NT2/D1 (cell line): ENCODE results near the gene KIAA0319L.

ENCODE experiments used
- DNase-seq: peaks from one replicate; pipeline ENCODE4 v3.0.0-alpha.2; 2011; ENCODE audit warnings: low read depth, low spot score
- H3K27me3 ChIP-seq: 2 replicates; pipeline ENCODE4 v1.6.0; 2011; ENCODE audit warnings: mild to moderate bottlenecking; ENCODE audit not compliant: insufficient read length, insufficient read depth
- H3K36me3 ChIP-seq: 2 replicates; pipeline ENCODE4 v1.6.1; 2011; ENCODE audit warnings: mild to moderate bottlenecking, low read length, mixed read lengths; ENCODE audit not compliant: insufficient read depth, insufficient read length
- H3K4me1 ChIP-seq: 2 replicates; pipeline ENCODE4 v1.5.1; 2011; ENCODE audit not compliant: insufficient read depth, insufficient read length
- H3K4me3 ChIP-seq: 2 replicates; pipeline ENCODE4 v1.5.1; 2011; ENCODE audit warnings: low read depth; ENCODE audit not compliant: insufficient read length
- H3K9ac ChIP-seq: 2 replicates; pipeline ENCODE4 v1.6.0; 2011; ENCODE audit warnings: low read depth; ENCODE audit not compliant: insufficient read length
- H3K9me3 ChIP-seq: 2 replicates; pipeline ENCODE4 v1.5.1; 2011; ENCODE audit warnings: mild to moderate bottlenecking, low read length; ENCODE audit not compliant: insufficient read depth
- SUZ12 ChIP-seq: IDR thresholded peaks from 2 replicates; pipeline ENCODE4 v1.6.1; 2011; ENCODE audit not compliant: insufficient read length, insufficient read depth; ENCODE audit errors: extremely low read depth
- YY1 ChIP-seq: IDR thresholded peaks from 2 replicates; pipeline ENCODE4 v1.6.1; 2011; ENCODE audit not compliant: insufficient read length, insufficient read depth
- ZNF274 ChIP-seq: IDR thresholded peaks from 2 replicates; pipeline ENCODE4 v1.6.1; 2011; ENCODE audit warnings: mild to moderate bottlenecking, low read depth, low read length

The KIAA0319L gene

DNA sequence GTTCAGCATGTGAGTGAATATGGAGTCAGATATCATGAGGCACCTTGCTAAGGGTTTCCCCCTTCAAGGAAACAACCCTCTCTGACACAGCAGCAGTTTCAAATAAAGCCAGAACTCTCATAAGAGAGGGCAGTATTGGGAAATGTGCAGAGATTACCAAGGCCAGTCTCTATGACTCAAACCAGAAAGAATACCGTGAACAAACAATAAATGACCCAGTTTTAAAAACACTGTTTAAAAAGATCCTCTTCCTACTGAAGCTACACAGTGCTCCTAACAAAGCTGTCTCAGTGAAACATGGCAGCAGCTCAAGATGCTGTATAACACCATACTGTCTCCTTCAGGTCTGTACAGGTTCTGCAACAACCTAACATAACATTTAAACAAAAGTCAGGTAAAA is 102.6 kb downstream of the KIAA0319L start:
- DNase-seq: no peak
- no peaks in the 10 kb centered on the region for H3K27me3 ChIP-seq
- no peaks in the 10 kb centered on the region for H3K4me1 ChIP-seq
- peaks cover 69% of the 10 kb centered on the region for H3K36me3 ChIP-seq
- H3K9ac ChIP-seq: no peak overlapping the region
- no peaks in the 10 kb centered on the region for H3K9me3 ChIP-seq
- TF ChIP-seq SUZ12: no peak
- TF ChIP-seq ZNF274: no peak
- no peak for TF ChIP-seq YY1
- no peak overlapping the region for H3K4me3 ChIP-seq

DNA sequence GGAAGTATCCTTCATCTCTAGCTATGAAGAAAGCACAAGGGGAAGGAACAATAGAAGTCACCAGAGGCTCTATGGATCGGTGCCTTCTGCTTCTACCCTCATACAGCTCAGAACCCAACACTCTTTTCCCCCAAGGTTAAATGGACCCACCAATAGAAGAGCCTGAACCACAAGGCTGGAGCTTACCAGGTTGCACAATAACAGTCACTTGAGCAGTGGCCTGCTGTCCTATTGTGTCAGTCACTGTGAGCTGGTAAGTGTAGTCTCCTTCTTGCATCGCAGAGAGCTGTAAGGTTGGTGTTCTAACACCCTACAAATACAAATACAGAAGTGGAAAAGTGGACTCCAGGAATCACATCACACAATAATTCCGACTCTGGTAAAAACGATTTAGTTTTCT is 103.0 kb downstream of the KIAA0319L start:
- TF ChIP-seq ZNF274 (no peak), YY1 (no peak), SUZ12 (no peak)
- H3K4me1 ChIP-seq: no peaks in the 10 kb centered on the region
- peaks cover 74% of the 10 kb centered on the region for H3K36me3 ChIP-seq
- H3K4me3 ChIP-seq: no peak overlapping the region
- H3K27me3 ChIP-seq: no peaks in the 10 kb centered on the region
- DNase-seq: no peak
- no peak overlapping the region for H3K9ac ChIP-seq
- no peaks in the 10 kb centered on the region for H3K9me3 ChIP-seq

DNA sequence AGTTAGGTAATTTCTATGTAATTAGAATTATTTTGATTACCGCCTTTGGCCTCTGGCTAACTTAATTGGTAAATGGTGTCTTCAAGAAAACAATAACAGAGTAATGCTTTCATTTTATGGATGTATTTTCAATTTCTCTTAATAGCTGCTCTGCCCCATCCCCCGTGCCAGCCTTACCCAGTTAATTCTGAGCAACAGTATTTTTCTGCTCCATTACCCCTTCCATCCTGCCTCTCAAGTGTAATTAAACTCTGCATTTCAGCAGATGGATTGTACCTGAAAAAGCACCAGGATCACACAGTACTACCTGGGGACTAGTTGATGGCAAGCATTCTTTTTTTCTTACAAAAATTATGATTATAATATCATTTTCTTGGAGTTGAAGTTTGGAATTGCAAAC is 104.2 kb downstream of the KIAA0319L start:
- no peaks in the 10 kb centered on the region for H3K27me3 ChIP-seq
- no peaks in the 10 kb centered on the region for H3K4me1 ChIP-seq
- no peaks in the 10 kb centered on the region for H3K9me3 ChIP-seq
- no peak overlapping the region for H3K9ac ChIP-seq
- H3K4me3 ChIP-seq: no peak overlapping the region
- TF ChIP-seq YY1 (no peak), ZNF274 (no peak), SUZ12 (no peak)
- no peak for DNase-seq
- peaks cover 80% of the 10 kb centered on the region for H3K36me3 ChIP-seq

DNA sequence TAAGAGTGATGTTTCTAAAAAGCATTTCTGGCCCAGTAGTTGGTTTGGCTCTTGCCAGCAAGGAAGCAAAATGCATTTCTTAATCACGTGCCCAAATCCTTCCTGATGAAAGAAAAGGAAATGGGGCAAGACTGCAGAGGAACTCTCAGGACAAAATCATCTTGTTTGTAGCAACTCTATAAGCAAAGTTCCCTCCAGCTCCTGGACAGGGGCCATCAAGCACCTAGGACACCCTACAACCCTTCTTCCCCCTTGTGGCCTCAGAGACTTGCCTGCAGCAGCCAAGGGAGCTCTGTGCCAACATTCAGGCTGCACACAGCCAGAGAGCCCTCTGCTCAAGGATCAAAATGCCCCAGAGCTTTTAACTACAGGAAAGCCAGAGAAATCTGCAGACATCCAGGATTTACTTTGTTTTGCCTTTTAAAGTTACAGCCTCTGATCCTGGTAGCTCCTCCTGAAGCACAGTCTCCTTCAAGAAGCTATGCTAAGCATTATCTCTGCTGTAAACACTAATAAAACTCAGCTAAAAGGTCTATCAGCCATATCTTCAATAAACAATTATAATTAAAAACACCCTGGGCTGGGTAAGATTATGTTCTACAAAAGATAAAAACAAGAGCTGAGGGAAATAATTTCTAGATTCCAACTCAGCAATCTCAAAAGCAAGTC is 105.0 kb downstream of the KIAA0319L start:
- H3K9ac ChIP-seq: no peak overlapping the region
- no peak for TF ChIP-seq SUZ12
- no peak for TF ChIP-seq YY1
- TF ChIP-seq ZNF274: no peak
- no peaks in the 10 kb centered on the region for H3K9me3 ChIP-seq
- H3K4me3 ChIP-seq: no peak overlapping the region
- no peak for DNase-seq
- no peaks in the 10 kb centered on the region for H3K4me1 ChIP-seq
- H3K27me3 ChIP-seq: no peaks in the 10 kb centered on the region
- peaks cover 84% of the 10 kb centered on the region for H3K36me3 ChIP-seq

DNA sequence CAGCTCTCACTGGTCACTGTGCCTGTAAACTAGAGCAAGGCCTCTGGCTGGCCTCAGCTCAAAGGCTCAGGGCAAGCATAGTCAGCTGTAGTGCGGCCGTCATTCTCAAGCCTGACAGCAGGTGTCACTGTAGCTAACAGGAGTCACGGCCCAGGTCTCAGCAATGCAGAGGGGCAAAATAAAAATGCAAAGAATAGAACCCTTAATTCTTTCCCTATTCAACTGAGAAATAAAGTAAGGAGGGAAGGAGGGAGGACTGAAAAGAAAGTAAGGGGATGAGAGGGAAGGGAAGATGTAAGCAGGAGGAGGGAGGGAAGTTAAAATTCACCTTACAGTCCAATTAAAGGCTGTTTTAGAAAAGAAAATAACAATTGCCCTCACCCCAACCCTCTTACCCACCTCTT is 106.1 kb downstream of the KIAA0319L start:
- Histone ChIP-seq H3K4me3 (no peak overlapping the region), H3K4me1 (no peaks in the 10 kb centered on the region), H3K36me3 (peaks cover 86% of the 10 kb centered on the region), H3K9me3 (no peaks in the 10 kb centered on the region), H3K27me3 (no peaks in the 10 kb centered on the region), H3K9ac (no peak overlapping the region)
- no peak for TF ChIP-seq YY1
- TF ChIP-seq ZNF274: no peak
- TF ChIP-seq SUZ12: no peak
- peak; percentile 71 for DNase-seq

DNA sequence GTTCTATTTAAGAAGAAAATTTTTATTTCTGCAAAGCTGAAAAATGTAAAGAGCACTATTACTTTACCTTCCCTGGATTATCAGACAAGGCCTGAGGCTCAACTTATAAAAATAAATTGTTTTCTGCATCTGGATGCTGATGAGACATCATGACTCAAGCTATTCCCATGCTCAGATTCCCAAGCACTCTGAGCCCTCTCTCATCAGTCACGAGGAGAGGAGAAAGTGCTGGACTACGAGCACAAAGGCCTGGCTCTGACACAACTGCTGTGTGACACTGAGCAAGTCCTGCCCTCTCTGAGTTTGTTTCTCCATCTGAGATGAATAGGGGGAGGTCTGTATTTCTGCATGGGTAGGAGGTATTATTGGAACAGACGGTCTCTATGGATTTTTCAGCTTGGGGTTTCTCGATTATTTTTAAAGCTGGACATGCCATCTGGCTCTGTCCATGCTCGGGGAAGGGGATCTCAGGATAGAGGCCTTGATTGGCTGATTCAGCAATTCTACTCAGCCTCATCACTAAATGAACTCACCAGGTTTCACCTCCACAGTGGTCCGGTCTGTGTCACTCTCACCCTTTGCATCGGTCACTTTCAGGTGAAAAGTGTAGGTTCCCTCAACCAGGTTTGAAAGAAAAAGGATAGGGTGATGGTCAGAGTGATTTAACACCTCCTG is 107.7 kb downstream of the KIAA0319L start:
- no peak overlapping the region for H3K4me3 ChIP-seq
- no peaks in the 10 kb centered on the region for H3K27me3 ChIP-seq
- TF ChIP-seq YY1 (no peak), ZNF274 (no peak), SUZ12 (no peak)
- no peaks in the 10 kb centered on the region for H3K4me1 ChIP-seq
- H3K9me3 ChIP-seq: no peaks in the 10 kb centered on the region
- H3K36me3 ChIP-seq: peaks cover 88% of the 10 kb centered on the region
- H3K9ac ChIP-seq: no peak overlapping the region
- DNase-seq: no peak

DNA sequence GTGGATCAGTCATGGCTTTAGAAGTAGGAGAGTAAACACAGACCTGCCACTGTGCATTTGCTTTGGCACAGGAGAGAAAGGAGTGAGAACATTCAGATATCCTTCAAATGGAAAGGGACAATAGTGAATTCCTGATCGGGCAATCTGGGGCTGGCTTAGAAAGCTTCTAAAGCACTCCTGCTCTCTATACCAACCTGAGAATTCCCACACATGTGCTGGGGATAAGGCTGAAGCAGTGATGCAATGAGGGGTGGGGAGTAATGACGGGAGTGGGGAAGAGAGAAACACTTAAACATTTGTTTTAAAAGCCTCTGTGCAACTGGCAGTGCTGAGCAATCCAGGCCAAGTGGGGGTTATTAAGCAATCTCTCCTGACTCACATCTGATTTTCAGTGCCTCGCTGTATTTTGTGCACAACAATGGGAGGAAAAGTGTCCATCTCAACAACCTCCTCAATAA is 108.8 kb downstream of the KIAA0319L start:
- Histone ChIP-seq H3K4me3 (no peak overlapping the region), H3K4me1 (no peaks in the 10 kb centered on the region), H3K9ac (no peak overlapping the region), H3K9me3 (no peaks in the 10 kb centered on the region), H3K36me3 (peaks cover 86% of the 10 kb centered on the region), H3K27me3 (no peaks in the 10 kb centered on the region)
- DNase-seq: no peak
- no peak for TF ChIP-seq YY1
- no peak for TF ChIP-seq ZNF274
- no peak for TF ChIP-seq SUZ12
